Suprapubic skin (tissue), 4 donors: Measurements from ENCODE around the gene CAMK2D.

ENCODE experiments used
- EP300 ChIP-seq: sonication (generic); formaldehyde crosslinking; IDR thresholded peaks from one replicate; pipeline ENCODE4 v1.6.1; 2017; ENCODE audit warnings: antibody characterized with exemption
- POLR2A ChIP-seq, 2 donors: fragments of 450-650 bp; IDR thresholded peaks; one replicate each; pipeline ENCODE4 v1.6.1; 2017; ENCODE audit warnings: antibody characterized with exemption in 2 of 2, mild to moderate bottlenecking in 2 of 2, moderate library complexity in 2 of 2
- POLR2AphosphoS5 ChIP-seq, 3 donors: sonication (generic); formaldehyde crosslinking; IDR thresholded peaks; one replicate each; pipeline ENCODE4 v1.6.1; 2017; ENCODE audit warnings: antibody characterized with exemption in 3 of 3
- TF ChIP-seq, protein P1 (sequence below), 2 donors: fragments of 200-600 bp in 1 of 2; fragments of 450-650 bp in 1 of 2; sonication (generic) in 1 of 2; IDR thresholded peaks; one replicate each; pipeline ENCODE4 v1.5.1; 2016 to 2019; ENCODE audit warnings: antibody characterized with exemption in 2 of 2, mild to moderate bottlenecking in 1 of 2, moderate library complexity in 1 of 2

- TF ChIP-seq, protein P1, sequence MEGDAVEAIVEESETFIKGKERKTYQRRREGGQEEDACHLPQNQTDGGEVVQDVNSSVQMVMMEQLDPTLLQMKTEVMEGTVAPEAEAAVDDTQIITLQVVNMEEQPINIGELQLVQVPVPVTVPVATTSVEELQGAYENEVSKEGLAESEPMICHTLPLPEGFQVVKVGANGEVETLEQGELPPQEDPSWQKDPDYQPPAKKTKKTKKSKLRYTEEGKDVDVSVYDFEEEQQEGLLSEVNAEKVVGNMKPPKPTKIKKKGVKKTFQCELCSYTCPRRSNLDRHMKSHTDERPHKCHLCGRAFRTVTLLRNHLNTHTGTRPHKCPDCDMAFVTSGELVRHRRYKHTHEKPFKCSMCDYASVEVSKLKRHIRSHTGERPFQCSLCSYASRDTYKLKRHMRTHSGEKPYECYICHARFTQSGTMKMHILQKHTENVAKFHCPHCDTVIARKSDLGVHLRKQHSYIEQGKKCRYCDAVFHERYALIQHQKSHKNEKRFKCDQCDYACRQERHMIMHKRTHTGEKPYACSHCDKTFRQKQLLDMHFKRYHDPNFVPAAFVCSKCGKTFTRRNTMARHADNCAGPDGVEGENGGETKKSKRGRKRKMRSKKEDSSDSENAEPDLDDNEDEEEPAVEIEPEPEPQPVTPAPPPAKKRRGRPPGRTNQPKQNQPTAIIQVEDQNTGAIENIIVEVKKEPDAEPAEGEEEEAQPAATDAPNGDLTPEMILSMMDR (IDR thresholded peaks at IDR 0.05) = peak; percentile 93
- TF ChIP-seq POLR2A (IDR thresholded peaks at IDR 0.05) = no peak
- TF ChIP-seq EP300 = no peak
- TF ChIP-seq POLR2AphosphoS5 (IDR thresholded peaks at IDR 0.05) = peak in 1 of 3 donors; percentile 42
Measured at GRCh38 chr4:113547487-113548042, 214.0 kb downstream of the CAMK2D start.
